Tibial artery (tissue), 4 donors: ENCODE measurements around the gene SLC6A6.
A peak's percentile ranks its signal among the peaks of the same experiment; 100 is the strongest.

ENCODE experiments used
- DNase-seq, 2 donors: peaks; one replicate each; pipeline ENCODE4 v3.0.0-alpha.2; 2019
- H3K27ac ChIP-seq, 2 donors: fragments of 200-600 bp; sonication (generic) in 1 of 2; 1 replicate in 1 of 2; 2 replicates in 1 of 2; pipeline ENCODE4 v1.5.1; 2018 to 2019; ENCODE audit warnings: mild to moderate bottlenecking in 1 of 2
- H3K27me3 ChIP-seq, 2 donors: fragments of 200-600 bp; sonication (generic) in 1 of 2; one replicate each; pipeline versions ENCODE4 v1.5.1 to v1.6.0; 2016 to 2019
- H3K36me3 ChIP-seq, 3 donors: fragments of 200-600 bp; sonication (generic) in 2 of 3; one replicate each; pipeline ENCODE4 v1.5.1; 2016 to 2019; ENCODE audit warnings: mild to moderate bottlenecking in 2 of 3
- H3K4me1 ChIP-seq, 4 donors: fragments of 200-600 bp; sonication (generic) in 2 of 4; 1 replicate in 3 of 4; 2 replicates in 1 of 4; pipeline ENCODE4 v1.5.1; 2016 to 2019
- H3K4me3 ChIP-seq, 2 donors: fragments of 200-600 bp; sonication (generic) in 1 of 2; 1 replicate in 1 of 2; 2 replicates in 1 of 2; pipeline ENCODE4 v1.5.1; 2018 to 2019; ENCODE audit warnings: mild to moderate bottlenecking in 2 of 2
- H3K9me3 ChIP-seq, 3 donors: fragments of 200-600 bp; sonication (generic) in 1 of 3; one replicate each; pipeline ENCODE4 v1.5.1; 2016 to 2019
- CTCF ChIP-seq, 2 experiments: fragments of 200-600 bp in 1 of 2; fragments of 450-650 bp in 1 of 2; IDR thresholded peaks; one replicate each; pipeline ENCODE4 v1.5.1; 2017 to 2019; ENCODE audit warnings: antibody characterized with exemption in 2 of 2, mild to moderate bottlenecking in 1 of 2, moderate library complexity in 1 of 2
- intact Hi-C: fragments of 100-400 bp; cut with DNase I; formaldehyde crosslinking; loops from one replicate; pipeline ENCODE4 v1.15.0; 2023; ENCODE audit warnings: low total_unique reads

The SLC6A6 gene

GRCh38 chr3:14431917-14432834 lies 29.8 kb downstream of the SLC6A6 start:
- Histone ChIP-seq H3K4me1 (peaks cover 0 to 41% (median 38%) of the 10 kb centered on the region in 4 donors), H3K27me3 (no peaks in the 10 kb centered on the region), H3K27ac (peak overlapping the region; percentile 60 to 77), H3K9me3 (no peaks in the 10 kb centered on the region), H3K4me3 (no peak overlapping the region), H3K36me3 (no peaks in the 10 kb centered on the region)
- DNase-seq: peak; percentile 84 to 95
- intact Hi-C loops: loop anchor here (2.0 kb wide), 1 partner anchor 29 kb away; the partner anchor contains the start of gene SLC6A6
- TF ChIP-seq CTCF (IDR thresholded peaks at IDR 0.05): no peak

GRCh38 chr3:14433106-14433505 lies 30.7 kb downstream of the SLC6A6 start:
- Histone ChIP-seq H3K27ac (peak overlapping the region; percentile 60 to 77), H3K9me3 (no peaks in the 10 kb centered on the region), H3K27me3 (no peaks in the 10 kb centered on the region), H3K36me3 (no peaks in the 10 kb centered on the region), H3K4me1 (peaks cover 0 to 41% (median 38%) of the 10 kb centered on the region in 4 donors), H3K4me3 (no peak overlapping the region)
- DNase-seq: no peak
- TF ChIP-seq CTCF (IDR thresholded peaks at IDR 0.05): no peak
- intact Hi-C loops: loop anchor here (2.0 kb wide), 1 partner anchor 30 kb away; the partner anchor contains the start of gene SLC6A6

- DNase-seq: no peak
- Histone ChIP-seq H3K27me3 (no peaks in the 10 kb centered on the region), H3K36me3 (no peaks in the 10 kb centered on the region), H3K4me3 (no peak overlapping the region), H3K4me1 (peaks cover 0 to 50% (median 41%) of the 10 kb centered on the region in 4 donors), H3K9me3 (no peaks in the 10 kb centered on the region), H3K27ac (peak overlapping the region; percentile 36 to 38)
- TF ChIP-seq CTCF (IDR thresholded peaks at IDR 0.05): no peak
- intact Hi-C loops: no loop called here
These were observed 31.7 kb downstream of the SLC6A6 start for GRCh38 chr3:14434126-14434497.

- peak overlapping the region; percentile 36 to 38 for H3K27ac ChIP-seq
- H3K9me3 ChIP-seq: no peaks in the 10 kb centered on the region
- H3K27me3 ChIP-seq: no peaks in the 10 kb centered on the region
- H3K36me3 ChIP-seq: no peaks in the 10 kb centered on the region
- no peak for DNase-seq
- no peak for TF ChIP-seq CTCF (IDR thresholded peaks at IDR 0.05)
- H3K4me3 ChIP-seq: no peak overlapping the region
- intact Hi-C loops: no loop called here
- H3K4me1 ChIP-seq: peaks cover 0 to 56% (median 46%) of the 10 kb centered on the region in 4 donors
These were observed 32.2 kb downstream of the SLC6A6 start for GRCh38 chr3:14434498-14435151.

GRCh38 chr3:14435175-14436014 lies 33.0 kb downstream of the SLC6A6 start:
- no peak for TF ChIP-seq CTCF (IDR thresholded peaks at IDR 0.05)
- DNase-seq: no peak
- H3K36me3 ChIP-seq: no peaks in the 10 kb centered on the region
- intact Hi-C loops: no loop called here
- no peak overlapping the region for H3K4me3 ChIP-seq
- H3K9me3 ChIP-seq: no peaks in the 10 kb centered on the region
- no peaks in the 10 kb centered on the region for H3K27me3 ChIP-seq
- peak overlapping the region; percentile 36 to 38 for H3K27ac ChIP-seq
- peaks cover 0 to 63% (median 51%) of the 10 kb centered on the region in 4 donors for H3K4me1 ChIP-seq
